C4-2B (cell line): ENCODE data around the gene NR6A1.
A peak's percentile ranks its signal among the peaks of the same experiment; 100 is the strongest.

ENCODE experiments used
- H3K27ac ChIP-seq: fragments of 450-650 bp; 2 replicates; pipeline ENCODE4 v1.5.1; 2017
- CTCF ChIP-seq: fragments of 450-650 bp; conservative IDR thresholded peaks from 2 replicates; pipeline ENCODE4 v1.5.1; 2017; ENCODE audit warnings: mild to moderate bottlenecking
- ZFX ChIP-seq: fragments of 450-650 bp; IDR thresholded peaks from 2 replicates; pipeline ENCODE4 v1.6.1; 2017

Gene NR6A1

DNA sequence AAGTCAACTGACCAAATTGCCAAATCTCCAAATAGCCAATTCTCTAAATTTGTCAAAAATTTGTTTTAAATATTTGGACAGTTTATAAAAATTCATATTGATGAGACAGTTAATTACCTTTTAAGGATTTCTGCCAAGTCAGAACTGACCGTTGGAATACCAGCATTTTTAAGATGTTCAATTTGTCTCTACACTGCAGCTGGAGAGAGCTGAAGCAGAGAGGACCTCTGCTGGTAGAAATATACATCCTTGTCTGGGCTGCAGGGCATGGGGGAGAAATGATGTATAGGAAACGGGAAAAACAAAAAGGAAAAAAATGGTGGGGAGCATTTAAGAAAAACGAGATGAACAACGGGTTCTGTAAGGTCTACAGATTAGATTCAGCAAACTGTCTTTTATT lies 16.8 kb downstream of the NR6A1 start:
- no peak overlapping the region for H3K27ac ChIP-seq
- TF ChIP-seq CTCF, result peak; percentile 64
- no peak for TF ChIP-seq ZFX

DNA sequence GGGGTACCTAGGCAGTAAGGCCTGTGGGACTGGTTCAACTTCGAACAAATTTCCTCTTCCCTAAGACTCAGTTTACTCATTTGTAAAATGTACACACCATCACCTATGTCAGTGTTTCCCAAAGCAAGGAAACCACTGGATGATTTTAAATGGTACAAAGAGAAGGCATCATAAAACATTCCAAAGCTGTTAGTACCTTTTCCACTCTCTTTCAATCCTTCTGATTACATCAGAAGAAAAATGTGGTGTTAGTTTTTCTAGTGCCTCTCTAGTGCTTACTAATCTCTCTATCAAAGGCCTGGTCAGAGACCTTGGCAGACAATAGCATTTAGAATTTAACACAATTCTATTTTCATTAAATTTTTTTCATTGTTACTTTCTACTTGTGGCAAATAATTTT lies 18.1 kb downstream of the NR6A1 start:
- TF ChIP-seq ZFX (no peak), CTCF (no peak)
- H3K27ac ChIP-seq, result no peak overlapping the region

GRCh38 chr9:124749781-124750180 lies 21.3 kb downstream of the NR6A1 start:
- no peak for TF ChIP-seq ZFX
- no peak for TF ChIP-seq CTCF
- H3K27ac ChIP-seq, result no peak overlapping the region

GRCh38 chr9:124749284-124749683 lies 21.8 kb downstream of the NR6A1 start:
- TF ChIP-seq ZFX (no peak), CTCF (no peak)
- no peak overlapping the region for H3K27ac ChIP-seq

DNA sequence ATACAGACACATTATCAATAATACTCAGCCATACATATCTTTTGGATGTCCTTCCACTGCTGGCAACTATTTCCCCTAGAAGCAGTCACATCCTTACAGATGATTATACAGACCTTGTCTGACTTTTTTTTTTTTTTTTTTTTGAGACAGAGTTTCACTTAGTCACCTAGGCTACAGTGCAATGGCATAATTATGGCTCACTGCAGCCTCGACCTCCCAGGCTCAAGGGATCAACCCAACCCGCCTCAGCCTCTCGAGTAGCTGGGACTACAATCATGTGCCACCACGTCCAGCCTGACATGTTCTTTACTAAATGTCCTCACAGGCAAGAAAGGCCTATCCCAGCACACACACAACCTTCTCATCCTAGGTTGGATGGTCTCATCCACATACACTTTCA lies 24.0 kb downstream of the NR6A1 start:
- TF ChIP-seq ZFX (no peak), CTCF (no peak)
- H3K27ac ChIP-seq, result no peak overlapping the region

- no peak overlapping the region for H3K27ac ChIP-seq
- TF ChIP-seq CTCF (no peak), ZFX (no peak)
Observed at GRCh38 chr9:124743686-124744348, 27.3 kb downstream of the NR6A1 start.

- TF ChIP-seq ZFX (no peak), CTCF (no peak)
Observed at GRCh38 chr9:124742940-124743339, 28.2 kb downstream of the NR6A1 start.

More at GRCh38 chr9:124742940-124743339, 28.2 kb downstream of the NR6A1 start:
- no peak overlapping the region for H3K27ac ChIP-seq
